ENCODE measurements around the gene COL6A2. TPM values are rescaled to one million over a fixed set of nuclear protein-coding genes. Genes with fewer than 3 reads are reported as not detected.

COL6A2 gene
- total RNA-seq, 1 experiment from 2014 or later, result 129 TPM

DNA sequence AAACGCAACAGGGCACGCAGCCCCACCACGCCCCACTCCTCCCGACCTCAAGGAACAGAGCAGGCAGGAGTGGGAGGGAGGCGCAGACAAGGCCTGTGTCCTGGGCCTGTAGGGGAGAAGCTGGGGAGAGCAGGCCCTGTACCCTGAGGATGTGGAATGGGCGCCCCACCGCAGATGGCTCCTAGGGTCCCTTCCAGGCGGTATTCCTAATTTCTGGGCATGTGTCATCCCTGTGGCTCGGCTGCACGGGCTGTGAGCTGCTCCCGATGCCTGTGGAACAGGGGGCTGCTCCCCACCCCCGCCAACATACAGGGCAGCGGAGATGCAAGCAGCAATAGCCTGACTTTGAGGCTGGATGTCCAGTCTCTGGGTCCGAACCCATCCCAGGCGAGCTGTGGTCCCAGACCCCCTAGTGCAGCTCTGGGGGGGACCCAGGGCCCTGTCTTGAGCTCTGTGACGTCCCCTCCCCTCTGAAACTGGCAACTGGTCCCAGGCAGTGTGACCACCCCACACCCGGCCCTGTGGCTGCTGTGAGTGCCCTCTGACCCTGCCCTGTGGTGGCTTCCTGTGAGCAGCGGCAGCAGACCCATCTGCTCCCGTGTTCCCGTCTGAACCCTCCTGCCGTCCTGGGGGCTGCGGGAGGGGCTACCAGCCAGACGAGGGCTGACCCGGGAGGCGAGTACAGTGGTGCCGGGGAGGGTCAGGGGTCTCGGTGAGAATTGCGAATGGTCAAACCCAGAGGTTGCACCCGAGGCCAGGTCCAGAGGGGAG is 13.9 kb upstream of the COL6A2 start:
- peak; percentile 28 for DNase-seq
- Mint-ChIP-seq H3K36me3 (ENCODE audit: insufficient read depth in 1 of 3, low read depth in 3 of 3) (peaks cover 0 to 5% (median 0%) of the 10 kb centered on the region in 3 experiments; a peak in 1 of 7 replicates), H3K4me1 (no peaks in the 10 kb centered on the region), H3K27me3 (ENCODE audit: low read depth) (no peaks in the 10 kb centered on the region; the same call in 1 of the 2 replicates), H3K9me3 (peaks cover 14 to 24% of the 10 kb centered on the region in 2 experiments), H3K27ac (no peak overlapping the region), H3K4me3 (no peak overlapping the region)
- Histone ChIP-seq H2BK15ac (ENCODE audit: low read depth, low read length) (no peak overlapping the region), H2BK120ac (ENCODE audit: low read depth, low read length, poor library complexity, severe bottlenecking) (no peak overlapping the region), H3K4me2 (ENCODE audit: insufficient read depth, insufficient read length, low read length) (no peak overlapping the region), H2AFZ (ENCODE audit: low read length) (no peak overlapping the region), H3K14ac (ENCODE audit: insufficient read depth, low read length) (peak overlapping the region; percentile 8; the same call in 1 of the 2 replicates), H3K4me1 (ENCODE audit: insufficient read depth, low read length) (no peaks in the 10 kb centered on the region), H3K79me1 (ENCODE audit: insufficient read depth, low read depth, low read length, poor library complexity, severe bottlenecking) (no peaks in the 10 kb centered on the region), H3K18ac (ENCODE audit: insufficient read length, low read depth, low read length) (no peak overlapping the region), H3K4ac (ENCODE audit: low read depth, low read length) (no peak overlapping the region), H3K23ac (ENCODE audit: insufficient read length, low read depth, low read length) (no peak overlapping the region), H2BK12ac (ENCODE audit: insufficient read length, low read depth, low read length) (no peak overlapping the region), H3K56ac (ENCODE audit: insufficient read length, low read depth, low read length) (no peak overlapping the region), H3K79me2 (ENCODE audit: insufficient read depth, low read length) (no peaks in the 10 kb centered on the region), H3K27me3 (ENCODE audit: insufficient read depth, low read length) (no peaks in the 10 kb centered on the region), H3K9ac (ENCODE audit: extremely low read depth, insufficient read length, low read length) (no peak overlapping the region), H4K8ac (replicated peaks; ENCODE audit: insufficient read length, low read depth, low read length) (no peak overlapping the region), H2BK20ac (ENCODE audit: low read depth, low read length, poor library complexity, severe bottlenecking) (no peak overlapping the region), H3K23me2 (ENCODE audit: insufficient read length, low read depth, low read length, poor library complexity, severe bottlenecking) (no peaks in the 10 kb centered on the region), H4K5ac (ENCODE audit: insufficient read length, low read depth, low read length) (no peak overlapping the region), H2BK5ac (ENCODE audit: insufficient read length, low read length) (no peak overlapping the region), H4K20me1 (ENCODE audit: control insufficient read depth, insufficient read depth, insufficient read length) (no peaks in the 10 kb centered on the region), H3K9me3 (ENCODE audit: control insufficient read depth, low read depth, low read length) (no peaks in the 10 kb centered on the region), H3T11ph (ENCODE audit: low read length) (no peak overlapping the region), H4K91ac (ENCODE audit: insufficient read length, low read depth, low read length) (no peak overlapping the region), H3K27ac (ENCODE audit: insufficient read length, low read depth, low read length) (no peak overlapping the region), H2AK5ac (ENCODE audit: insufficient read length, low read length) (no peak overlapping the region)
- TF ChIP-seq, protein P1, sequence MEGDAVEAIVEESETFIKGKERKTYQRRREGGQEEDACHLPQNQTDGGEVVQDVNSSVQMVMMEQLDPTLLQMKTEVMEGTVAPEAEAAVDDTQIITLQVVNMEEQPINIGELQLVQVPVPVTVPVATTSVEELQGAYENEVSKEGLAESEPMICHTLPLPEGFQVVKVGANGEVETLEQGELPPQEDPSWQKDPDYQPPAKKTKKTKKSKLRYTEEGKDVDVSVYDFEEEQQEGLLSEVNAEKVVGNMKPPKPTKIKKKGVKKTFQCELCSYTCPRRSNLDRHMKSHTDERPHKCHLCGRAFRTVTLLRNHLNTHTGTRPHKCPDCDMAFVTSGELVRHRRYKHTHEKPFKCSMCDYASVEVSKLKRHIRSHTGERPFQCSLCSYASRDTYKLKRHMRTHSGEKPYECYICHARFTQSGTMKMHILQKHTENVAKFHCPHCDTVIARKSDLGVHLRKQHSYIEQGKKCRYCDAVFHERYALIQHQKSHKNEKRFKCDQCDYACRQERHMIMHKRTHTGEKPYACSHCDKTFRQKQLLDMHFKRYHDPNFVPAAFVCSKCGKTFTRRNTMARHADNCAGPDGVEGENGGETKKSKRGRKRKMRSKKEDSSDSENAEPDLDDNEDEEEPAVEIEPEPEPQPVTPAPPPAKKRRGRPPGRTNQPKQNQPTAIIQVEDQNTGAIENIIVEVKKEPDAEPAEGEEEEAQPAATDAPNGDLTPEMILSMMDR (conservative IDR thresholded peaks at IDR 0.05), result no peak
- no CpG with 5 or more reads among the region's 29 CpGs for WGBS (ENCODE audit: extremely low coverage, insufficient read length, low lambda C conversion rate)

All from H9 (cell line).